Ramos (cell line): ENCODE data around the gene PDZRN3.

Source experiments
- in situ Hi-C: fragments of 300-500 bp; cut with MboI; formaldehyde crosslinking; loops from one replicate; pipeline ENCODE4 v1.14.3; 2022; ENCODE audit warnings: low sequenced_read_pairs; ENCODE audit not compliant: unreplicated experiment

The PDZRN3 gene

GRCh38 chr3:73530022-73530396 lies 94.7 kb downstream of the PDZRN3 start:
- in situ Hi-C loops, result no loop called here

DNA sequence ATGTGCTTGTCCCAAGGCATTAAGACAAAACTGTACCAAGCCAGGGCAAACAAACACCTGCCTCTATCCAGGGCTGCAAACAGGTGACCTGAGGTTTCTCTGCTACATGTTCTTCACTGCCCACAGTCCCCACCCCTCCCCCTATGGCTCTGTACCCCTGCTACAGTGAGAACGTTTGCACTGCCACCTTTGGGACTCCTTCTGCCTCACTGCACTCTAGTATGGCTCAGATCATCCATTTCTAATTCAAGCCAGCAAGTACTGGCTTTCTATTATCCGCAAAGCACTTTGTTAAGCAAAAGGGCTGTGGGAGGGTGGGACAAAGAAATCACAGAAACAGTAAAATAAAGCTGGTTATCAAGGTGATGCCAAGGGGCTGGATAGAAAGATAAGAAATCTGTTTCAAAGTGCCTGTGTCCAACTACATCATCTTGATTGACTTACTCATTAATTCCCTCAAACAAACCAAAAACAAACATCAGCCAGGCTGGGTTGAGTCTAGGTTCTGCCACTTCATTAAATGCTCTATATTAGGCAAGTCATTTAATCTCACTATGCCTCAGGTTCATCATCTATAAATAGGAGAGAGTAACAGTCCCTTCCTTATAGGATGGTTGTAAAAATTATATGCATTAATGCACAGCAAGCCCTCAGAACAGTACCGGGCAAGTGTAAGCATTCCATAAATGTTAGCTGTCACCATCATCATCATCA lies 95.3 kb downstream of the PDZRN3 start:
- in situ Hi-C loops, result no loop called here

GRCh38 chr3:73525591-73525990 lies 99.2 kb downstream of the PDZRN3 start:
- in situ Hi-C loops, result no loop called here

GRCh38 chr3:73523661-73524060 lies 101.1 kb downstream of the PDZRN3 start:
- in situ Hi-C loops, result no loop called here

DNA sequence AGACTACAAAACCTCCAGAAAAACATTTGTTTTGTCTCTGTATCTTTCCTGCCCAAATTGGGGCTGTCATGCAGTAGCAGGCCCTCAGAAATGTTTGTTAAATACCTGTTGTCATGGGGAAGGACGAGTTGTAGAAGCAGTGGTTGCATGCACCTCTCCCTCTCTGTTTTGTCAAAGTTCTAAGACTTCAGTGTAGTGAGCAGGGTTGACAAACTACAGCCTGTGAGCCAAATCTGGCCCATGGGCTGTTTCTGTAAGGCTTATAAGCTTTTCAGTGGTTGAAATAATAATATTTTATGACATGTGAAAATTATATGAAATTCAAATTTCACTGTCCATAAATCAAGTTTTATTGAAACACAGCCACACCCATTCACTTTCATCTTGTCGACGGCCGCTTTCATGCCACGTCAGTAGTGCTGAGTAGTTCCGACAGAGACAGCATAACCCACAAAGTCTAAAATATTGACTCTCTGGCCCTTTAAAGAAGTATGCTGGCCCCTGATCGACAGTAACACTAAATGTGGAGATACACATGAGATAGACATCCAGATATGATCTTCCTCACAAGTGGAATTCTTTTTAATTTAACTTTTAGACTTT lies 102.9 kb downstream of the PDZRN3 start:
- in situ Hi-C loops, result no loop called here

- in situ Hi-C loops, result no loop called here
Measured at GRCh38 chr3:73520931-73521461, 103.7 kb downstream of the PDZRN3 start.

DNA sequence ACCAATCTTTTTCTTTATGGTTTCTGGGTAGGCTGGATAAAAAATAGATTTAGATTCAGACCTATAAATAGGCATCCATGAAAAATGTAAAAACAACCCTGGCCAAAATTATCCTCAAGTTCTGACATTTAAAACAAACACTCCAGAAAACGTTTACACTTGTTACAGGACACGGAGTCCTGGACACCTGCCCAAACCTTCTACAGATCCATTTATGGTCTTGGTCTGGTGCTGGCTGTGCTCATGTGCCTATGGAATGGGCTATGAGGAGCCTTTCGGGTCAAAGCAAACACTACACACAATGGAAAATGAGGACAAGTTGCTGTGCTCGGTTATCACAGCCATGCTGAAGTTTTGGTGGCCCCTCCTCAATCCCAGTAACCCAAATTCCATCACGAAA lies 108.1 kb downstream of the PDZRN3 start:
- in situ Hi-C loops, result no loop called here

DNA sequence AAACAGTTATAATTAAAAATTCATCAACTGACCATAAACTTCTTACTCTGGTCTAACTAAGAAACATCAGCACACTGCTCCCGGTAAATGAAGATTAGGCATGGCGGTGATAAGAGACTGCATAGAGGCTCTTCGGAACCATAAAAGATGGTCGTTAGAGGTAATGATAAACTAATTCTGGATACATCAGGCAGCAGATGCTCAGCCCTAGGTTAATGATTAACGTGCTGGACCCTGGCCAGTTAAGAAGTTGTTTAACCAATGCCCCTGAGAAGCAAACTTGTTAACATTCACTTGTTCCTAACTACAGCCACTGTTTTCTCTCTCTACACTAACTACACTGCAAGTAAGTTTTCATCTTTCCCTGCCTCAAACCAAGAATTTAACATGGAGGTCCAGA lies 111.5 kb downstream of the PDZRN3 start:
- in situ Hi-C loops, result no loop called here

- in situ Hi-C loops, result no loop called here
Measured at GRCh38 chr3:73511571-73512525, 112.9 kb downstream of the PDZRN3 start.

- in situ Hi-C loops, result no loop called here
Measured at GRCh38 chr3:73510784-73511183, 114.0 kb downstream of the PDZRN3 start.

- in situ Hi-C loops, result no loop called here
Measured at GRCh38 chr3:73510334-73510733, 114.4 kb downstream of the PDZRN3 start.

GRCh38 chr3:73509816-73510215 lies 114.9 kb downstream of the PDZRN3 start:
- in situ Hi-C loops, result no loop called here

GRCh38 chr3:73509066-73509465 lies 115.7 kb downstream of the PDZRN3 start:
- in situ Hi-C loops, result no loop called here

GRCh38 chr3:73508330-73508954 lies 116.3 kb downstream of the PDZRN3 start:
- in situ Hi-C loops, result no loop called here

GRCh38 chr3:73504852-73505251 lies 119.9 kb downstream of the PDZRN3 start:
- in situ Hi-C loops, result loop anchor here (5.0 kb wide), 1 partner anchor 408 kb away; no protein-coding TSS in a partner anchor

DNA sequence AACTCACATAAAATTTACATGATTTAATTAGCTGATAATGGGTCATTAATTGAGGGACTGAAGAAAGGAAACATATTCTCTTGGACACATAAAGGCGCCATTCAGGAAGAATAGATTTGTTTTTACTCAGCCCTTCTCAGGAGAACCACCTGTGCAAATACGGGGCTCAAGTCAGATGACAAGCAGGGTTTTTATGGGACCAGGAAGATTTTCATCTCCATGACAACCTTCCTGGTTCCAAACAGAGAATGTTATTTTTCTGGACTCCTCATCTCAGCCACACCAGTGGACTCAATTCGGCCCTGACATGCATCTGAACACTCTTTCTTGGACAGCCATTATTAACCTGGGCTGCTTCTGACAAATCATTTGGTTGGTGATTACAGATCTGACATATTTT lies 120.5 kb downstream of the PDZRN3 start:
- in situ Hi-C loops, result loop anchor here (5.0 kb wide), 1 partner anchor 407 kb away; no protein-coding TSS in a partner anchor

DNA sequence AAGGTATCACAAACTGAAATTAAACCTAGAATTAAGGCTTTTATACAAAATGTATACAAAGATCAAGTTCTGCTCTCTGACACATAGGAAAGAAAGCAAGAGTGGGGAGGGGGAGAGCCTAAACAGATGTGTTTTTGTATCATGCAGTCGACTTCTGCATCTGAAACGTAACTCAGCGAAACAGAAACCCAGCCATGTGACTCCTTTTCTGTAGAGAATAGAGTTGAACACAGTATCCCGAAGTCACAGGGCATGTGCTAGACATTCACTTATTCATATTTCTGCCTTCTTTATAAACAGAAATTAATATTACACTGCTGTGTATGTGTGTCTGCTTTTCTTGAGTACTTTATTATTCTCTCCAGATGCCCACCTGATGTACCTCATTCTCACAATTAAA lies 121.0 kb downstream of the PDZRN3 start:
- in situ Hi-C loops, result loop anchor here (5.0 kb wide), 1 partner anchor 406 kb away; no protein-coding TSS in a partner anchor

DNA sequence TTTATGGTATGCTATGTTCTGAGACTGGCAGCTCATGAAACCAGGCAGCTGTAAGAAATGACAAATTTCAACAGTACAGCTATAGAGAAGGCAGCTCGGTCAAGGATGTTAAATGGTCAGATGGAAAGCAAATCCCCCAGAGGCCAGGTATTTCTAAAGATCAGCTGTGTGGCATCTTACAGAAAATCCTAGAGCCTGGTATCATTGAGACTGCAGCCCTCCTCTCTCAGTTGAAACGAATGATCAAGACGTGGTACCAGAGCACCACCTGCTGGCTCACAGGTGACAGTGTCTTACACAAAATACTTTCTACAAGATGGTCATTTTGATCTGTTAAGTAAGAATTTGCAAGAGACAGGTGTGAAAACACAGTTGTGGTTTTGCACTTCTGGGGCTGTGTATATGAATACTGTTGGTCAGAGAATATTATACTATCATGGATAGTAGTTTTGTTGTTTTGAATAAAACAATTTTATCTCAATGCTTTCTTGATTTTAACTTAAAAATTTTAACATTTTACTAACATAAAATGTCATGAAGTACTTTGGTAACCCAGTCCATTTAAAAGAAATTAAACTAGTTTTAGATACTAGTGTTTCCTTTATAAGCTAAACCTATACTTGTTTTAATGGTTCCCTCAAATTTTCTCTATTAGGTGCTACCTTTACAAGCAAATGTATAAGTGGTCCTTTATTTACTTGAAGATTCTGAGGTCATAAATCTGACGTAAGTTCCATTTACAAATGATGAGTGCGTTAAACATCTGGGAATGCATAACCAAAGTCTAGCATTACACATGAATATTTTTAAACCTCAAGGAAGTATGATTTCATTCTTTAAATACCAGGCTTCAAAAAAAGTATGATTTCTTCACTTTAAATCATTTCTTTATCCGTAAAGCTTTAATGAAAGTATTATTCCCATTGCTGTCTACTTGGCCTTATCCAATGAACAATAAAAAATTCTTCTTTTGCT lies 121.8 kb downstream of the PDZRN3 start:
- in situ Hi-C loops, result loop anchor here (5.0 kb wide), 1 partner anchor 406 kb away; no protein-coding TSS in a partner anchor

- in situ Hi-C loops, result loop anchor here (5.0 kb wide), 1 partner anchor 403 kb away; no protein-coding TSS in a partner anchor
Measured at GRCh38 chr3:73500321-73500720, 124.4 kb downstream of the PDZRN3 start.
